Measurements from ENCODE around the gene DPF3.

GRCh38 chr14:72651081-72651480 lies 242.8 kb downstream of the DPF3 start:
- TF ChIP-seq, protein P1, sequence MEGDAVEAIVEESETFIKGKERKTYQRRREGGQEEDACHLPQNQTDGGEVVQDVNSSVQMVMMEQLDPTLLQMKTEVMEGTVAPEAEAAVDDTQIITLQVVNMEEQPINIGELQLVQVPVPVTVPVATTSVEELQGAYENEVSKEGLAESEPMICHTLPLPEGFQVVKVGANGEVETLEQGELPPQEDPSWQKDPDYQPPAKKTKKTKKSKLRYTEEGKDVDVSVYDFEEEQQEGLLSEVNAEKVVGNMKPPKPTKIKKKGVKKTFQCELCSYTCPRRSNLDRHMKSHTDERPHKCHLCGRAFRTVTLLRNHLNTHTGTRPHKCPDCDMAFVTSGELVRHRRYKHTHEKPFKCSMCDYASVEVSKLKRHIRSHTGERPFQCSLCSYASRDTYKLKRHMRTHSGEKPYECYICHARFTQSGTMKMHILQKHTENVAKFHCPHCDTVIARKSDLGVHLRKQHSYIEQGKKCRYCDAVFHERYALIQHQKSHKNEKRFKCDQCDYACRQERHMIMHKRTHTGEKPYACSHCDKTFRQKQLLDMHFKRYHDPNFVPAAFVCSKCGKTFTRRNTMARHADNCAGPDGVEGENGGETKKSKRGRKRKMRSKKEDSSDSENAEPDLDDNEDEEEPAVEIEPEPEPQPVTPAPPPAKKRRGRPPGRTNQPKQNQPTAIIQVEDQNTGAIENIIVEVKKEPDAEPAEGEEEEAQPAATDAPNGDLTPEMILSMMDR (IDR thresholded peaks at IDR 0.05), result no peak
- no peak for TF ChIP-seq EP300 (IDR thresholded peaks at IDR 0.05)
